Nephron (organoid): ENCODE data around the gene LRBA.

Experiments used
- H3K27ac Mint-ChIP-seq, 3 experiments: 2 replicates each; pipeline ENCODE4 v1.8.0; 2020; ENCODE audit warnings: mixed read lengths in 3 of 3, mild to moderate bottlenecking in 2 of 3, moderate library complexity in 1 of 3
- H3K27me3 Mint-ChIP-seq: 2 replicates; pipeline ENCODE4 v1.8.0; 2021; ENCODE audit warnings: low read depth, mild to moderate bottlenecking, moderate library complexity, mixed read lengths
- H3K36me3 Mint-ChIP-seq: 2 replicates; pipeline ENCODE4 v1.8.0; 2020; ENCODE audit warnings: low read depth, mixed read lengths
- H3K4me1 Mint-ChIP-seq: 2 replicates; pipeline ENCODE4 v1.8.0; 2020; ENCODE audit warnings: mixed read lengths
- H3K4me3 Mint-ChIP-seq, 3 experiments: 2 replicates each; pipeline ENCODE4 v1.8.0; 2020; ENCODE audit warnings: mild to moderate bottlenecking in 3 of 3, mixed read lengths in 3 of 3, moderate library complexity in 2 of 3
- H3K9me3 Mint-ChIP-seq: 2 replicates; pipeline ENCODE4 v1.8.0; 2020; ENCODE audit warnings: mixed read lengths
- TF ChIP-seq, protein P1 (sequence below), 3 experiments: fragments of 200-600 bp; sonication (generic); IDR thresholded peaks; one replicate each; pipeline ENCODE4 v1.5.0; 2021; ENCODE audit warnings: antibody characterized with exemption in 3 of 3; ENCODE audit not compliant: unreplicated experiment in 3 of 3

LRBA gene

DNA sequence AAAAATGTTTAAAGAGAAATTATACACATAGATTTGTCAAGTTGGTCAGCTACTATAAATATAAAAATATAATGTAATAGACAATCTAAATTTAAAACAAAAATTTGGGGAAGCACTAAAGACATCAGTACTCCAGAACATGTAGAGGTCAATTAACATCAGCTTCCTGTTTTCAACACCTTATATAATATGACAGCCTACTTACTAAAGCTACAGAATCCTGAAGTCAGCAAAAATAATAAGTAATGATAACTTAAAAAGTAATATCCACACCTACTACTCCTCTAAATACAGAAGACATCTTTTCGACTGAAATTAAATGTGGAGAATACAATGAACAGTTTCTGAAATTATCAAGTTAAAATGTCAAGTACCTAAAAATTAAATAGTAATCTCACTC is 118.6 kb downstream of the LRBA start:
- Mint-ChIP-seq H3K27me3 (no peaks in the 10 kb centered on the region), H3K9me3 (no peaks in the 10 kb centered on the region), H3K27ac (no peak overlapping the region), H3K4me1 (no peaks in the 10 kb centered on the region), H3K4me3 (no peak overlapping the region), H3K36me3 (peaks cover 44% of the 10 kb centered on the region)
- TF ChIP-seq, protein P1, sequence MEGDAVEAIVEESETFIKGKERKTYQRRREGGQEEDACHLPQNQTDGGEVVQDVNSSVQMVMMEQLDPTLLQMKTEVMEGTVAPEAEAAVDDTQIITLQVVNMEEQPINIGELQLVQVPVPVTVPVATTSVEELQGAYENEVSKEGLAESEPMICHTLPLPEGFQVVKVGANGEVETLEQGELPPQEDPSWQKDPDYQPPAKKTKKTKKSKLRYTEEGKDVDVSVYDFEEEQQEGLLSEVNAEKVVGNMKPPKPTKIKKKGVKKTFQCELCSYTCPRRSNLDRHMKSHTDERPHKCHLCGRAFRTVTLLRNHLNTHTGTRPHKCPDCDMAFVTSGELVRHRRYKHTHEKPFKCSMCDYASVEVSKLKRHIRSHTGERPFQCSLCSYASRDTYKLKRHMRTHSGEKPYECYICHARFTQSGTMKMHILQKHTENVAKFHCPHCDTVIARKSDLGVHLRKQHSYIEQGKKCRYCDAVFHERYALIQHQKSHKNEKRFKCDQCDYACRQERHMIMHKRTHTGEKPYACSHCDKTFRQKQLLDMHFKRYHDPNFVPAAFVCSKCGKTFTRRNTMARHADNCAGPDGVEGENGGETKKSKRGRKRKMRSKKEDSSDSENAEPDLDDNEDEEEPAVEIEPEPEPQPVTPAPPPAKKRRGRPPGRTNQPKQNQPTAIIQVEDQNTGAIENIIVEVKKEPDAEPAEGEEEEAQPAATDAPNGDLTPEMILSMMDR (IDR thresholded peaks at IDR 0.05; ENCODE audit: unreplicated experiment in 3 of 3): no peak

DNA sequence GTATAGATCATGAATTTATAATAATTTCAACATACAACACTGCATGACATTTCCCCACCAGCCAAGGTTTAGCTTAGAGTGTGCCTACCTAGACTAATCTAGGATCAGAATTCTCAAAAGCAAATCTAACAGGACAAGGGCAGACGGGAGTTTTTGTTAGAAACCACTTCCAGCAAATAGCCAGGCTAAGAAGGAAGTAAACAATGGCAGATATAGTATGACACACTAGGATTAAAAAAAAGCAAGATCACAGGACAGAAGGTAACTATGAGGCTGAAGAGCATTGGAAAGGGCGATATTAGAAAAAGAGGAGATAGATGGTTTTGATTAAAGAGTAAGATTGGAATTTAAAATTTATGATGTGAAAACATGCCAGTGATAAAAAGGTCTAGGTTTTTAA is 124.8 kb downstream of the LRBA start:
- Mint-ChIP-seq H3K27ac (no peak overlapping the region), H3K4me1 (peaks cover 3% of the 10 kb centered on the region), H3K27me3 (no peaks in the 10 kb centered on the region), H3K9me3 (no peaks in the 10 kb centered on the region), H3K36me3 (peaks cover 34% of the 10 kb centered on the region), H3K4me3 (no peak overlapping the region)
- TF ChIP-seq, protein P1 (IDR thresholded peaks at IDR 0.05; ENCODE audit: unreplicated experiment in 3 of 3): no peak

DNA sequence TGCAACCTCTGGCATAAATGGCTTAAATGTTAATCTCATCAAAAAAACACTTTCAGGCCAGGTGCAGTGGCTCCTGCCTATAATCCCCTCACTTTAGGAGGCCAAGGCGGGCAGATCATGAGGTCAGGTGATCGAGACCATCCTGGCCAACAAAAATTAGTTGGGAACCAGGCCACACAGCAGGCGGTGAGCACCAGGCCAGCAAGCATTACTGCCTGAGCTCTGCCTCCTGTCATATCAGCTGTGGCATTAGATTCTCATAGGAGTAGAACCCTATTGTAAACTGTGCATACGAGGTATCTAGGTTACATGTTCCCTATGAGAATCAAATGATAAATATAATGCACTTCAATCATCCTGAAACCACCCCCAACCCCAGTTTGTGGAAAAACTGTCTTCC is 125.8 kb downstream of the LRBA start:
- Mint-ChIP-seq H3K4me3 (no peak overlapping the region), H3K4me1 (peaks cover 3% of the 10 kb centered on the region), H3K27me3 (no peaks in the 10 kb centered on the region), H3K27ac (no peak overlapping the region), H3K9me3 (no peaks in the 10 kb centered on the region), H3K36me3 (peaks cover 31% of the 10 kb centered on the region)
- TF ChIP-seq, protein P1 (IDR thresholded peaks at IDR 0.05; ENCODE audit: unreplicated experiment in 3 of 3): no peak

DNA sequence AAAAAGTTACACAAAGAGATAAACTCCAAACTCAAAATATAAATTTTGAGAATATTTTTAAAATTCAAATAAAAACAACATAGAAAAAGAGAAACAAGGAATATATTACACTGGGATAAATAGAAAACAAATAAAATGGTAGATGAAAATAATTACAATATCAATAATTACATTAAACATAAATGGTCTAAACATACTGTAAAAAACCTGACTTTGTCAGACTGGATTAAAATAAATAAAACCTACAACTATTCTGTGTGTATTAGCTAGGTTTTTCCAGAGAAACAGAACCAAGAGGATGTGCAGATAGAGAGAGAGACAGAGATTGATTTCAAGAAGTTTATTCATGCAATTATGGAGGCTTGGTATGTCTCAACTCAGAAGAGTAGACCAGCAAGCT is 126.5 kb downstream of the LRBA start:
- Mint-ChIP-seq H3K27ac (no peak overlapping the region), H3K27me3 (no peaks in the 10 kb centered on the region), H3K4me3 (no peak overlapping the region), H3K4me1 (peaks cover 3% of the 10 kb centered on the region), H3K36me3 (peaks cover 26% of the 10 kb centered on the region), H3K9me3 (no peaks in the 10 kb centered on the region)
- TF ChIP-seq, protein P1 (IDR thresholded peaks at IDR 0.05; ENCODE audit: unreplicated experiment in 3 of 3): no peak

DNA sequence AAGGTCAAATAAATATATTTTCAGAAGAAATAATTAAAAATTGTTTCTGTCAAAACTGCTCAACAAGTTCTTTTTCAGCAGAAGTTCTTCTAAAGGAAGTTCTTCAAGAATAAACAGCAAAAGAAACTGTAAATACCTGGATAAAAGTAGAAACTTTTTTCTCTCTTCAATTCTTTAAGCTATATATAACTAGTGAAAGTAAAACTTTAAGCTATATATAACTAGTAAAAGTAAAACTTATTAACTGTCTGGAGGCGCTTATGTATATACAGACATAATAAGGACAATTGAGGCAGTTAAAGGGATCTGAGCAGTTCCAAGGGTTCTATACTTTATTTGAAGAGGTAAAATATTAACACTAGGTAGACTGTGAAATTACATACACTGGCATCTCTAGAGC is 126.9 kb downstream of the LRBA start:
- Mint-ChIP-seq H3K9me3 (no peaks in the 10 kb centered on the region), H3K36me3 (peaks cover 26% of the 10 kb centered on the region), H3K4me1 (peaks cover 3% of the 10 kb centered on the region), H3K27me3 (no peaks in the 10 kb centered on the region), H3K27ac (no peak overlapping the region), H3K4me3 (no peak overlapping the region)
- TF ChIP-seq, protein P1 (IDR thresholded peaks at IDR 0.05; ENCODE audit: unreplicated experiment in 3 of 3): no peak

DNA sequence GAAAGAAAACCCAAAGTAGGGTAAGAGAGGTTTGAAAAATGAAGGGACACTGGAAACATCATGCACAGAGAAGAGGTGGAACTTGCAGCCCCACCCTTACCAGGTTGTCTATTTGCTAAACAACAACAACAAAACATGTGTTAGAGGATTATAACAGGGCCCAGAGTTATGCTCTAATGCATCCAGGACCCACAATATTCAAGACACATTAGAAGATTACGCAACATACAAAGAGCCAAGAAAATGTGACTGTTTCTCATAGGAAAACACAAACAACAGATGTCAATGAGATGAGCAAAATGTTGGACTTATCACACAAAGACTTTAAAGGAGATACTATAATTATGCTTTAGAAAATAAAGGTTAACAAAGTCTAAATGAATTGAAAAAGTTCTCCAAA is 128.5 kb downstream of the LRBA start:
- Mint-ChIP-seq H3K27me3 (no peaks in the 10 kb centered on the region), H3K36me3 (peaks cover 20% of the 10 kb centered on the region), H3K27ac (no peak overlapping the region), H3K4me1 (peaks cover 3% of the 10 kb centered on the region), H3K4me3 (no peak overlapping the region), H3K9me3 (no peaks in the 10 kb centered on the region)
- TF ChIP-seq, protein P1 (IDR thresholded peaks at IDR 0.05; ENCODE audit: unreplicated experiment in 3 of 3): no peak
